Fibroblast of skin of abdomen (primary cell): ENCODE measurements around the gene CTSS.
"Not testable (repeated sequence)": the region's sequence is repeated elsewhere in the genome, so short reads cannot be mapped to it uniquely, and the experiment has no call there.

ENCODE experiments used
- DNase-seq: peaks from one replicate; pipeline ENCODE4 v3.0.0-alpha.2; 2013

CTSS gene

GRCh38 chr1:150775276-150775675 lies 9.7 kb upstream of the CTSS start:
- no peak for DNase-seq

- DNase-seq: no peak
These were observed 6.7 kb upstream of the CTSS start for GRCh38 chr1:150772326-150772725.

- DNase-seq: not testable (repeated sequence)
These were observed 2.1 kb upstream of the CTSS start for GRCh38 chr1:150767704-150768103.

- DNase-seq: not testable (repeated sequence)
These were observed 361 bp upstream of the CTSS start for GRCh38 chr1:150765977-150766301.

- peak; percentile 86 for DNase-seq
These were observed 919 bp downstream of the CTSS start for GRCh38 chr1:150764617-150765101.

- DNase-seq: no peak
These were observed 2.6 kb downstream of the CTSS start for GRCh38 chr1:150763018-150763417.

- no peak for DNase-seq
These were observed 3.0 kb downstream of the CTSS start for GRCh38 chr1:150762552-150762951.

GRCh38 chr1:150761801-150762200 lies 3.8 kb downstream of the CTSS start:
- no peak for DNase-seq

- DNase-seq: no peak
These were observed 5.6 kb downstream of the CTSS start for GRCh38 chr1:150760013-150760412.

GRCh38 chr1:150753416-150753815 lies 12.2 kb downstream of the CTSS start:
- DNase-seq: no peak

- no peak for DNase-seq
These were observed 14.1 kb downstream of the CTSS start for GRCh38 chr1:150751443-150751842.

- no peak for DNase-seq
These were observed 15.8 kb downstream of the CTSS start for GRCh38 chr1:150749720-150750311.

- no peak for DNase-seq
These were observed 16.5 kb downstream of the CTSS start for GRCh38 chr1:150748878-150749719.

- no peak for DNase-seq
These were observed 35.4 kb downstream of the CTSS start for GRCh38 chr1:150730130-150730721.

- DNase-seq: no peak
These were observed 41.2 kb downstream of the CTSS start for GRCh38 chr1:150724336-150724735.

- no peak for DNase-seq
These were observed 44.9 kb downstream of the CTSS start, which contains the start of gene HORMAD1 for GRCh38 chr1:150720703-150721102. HORMAD1 (minus strand) TSS chr1:150720895; CDS start chr1:150719505, 1,390 bp downstream.

- DNase-seq: no peak
These were observed 45.5 kb downstream of the CTSS start for GRCh38 chr1:150720098-150720497.

GRCh38 chr1:150718225-150718891 lies 47.2 kb downstream of the CTSS start:
- DNase-seq: no peak

- not testable (repeated sequence) for DNase-seq
These were observed 56.5 kb downstream of the CTSS start for GRCh38 chr1:150709031-150709430.

GRCh38 chr1:150708595-150708994 lies 57.0 kb downstream of the CTSS start:
- no peak for DNase-seq

GRCh38 chr1:150706091-150706490 lies 59.5 kb downstream of the CTSS start:
- no peak for DNase-seq

GRCh38 chr1:150703427-150703826 lies 62.2 kb downstream of the CTSS start:
- DNase-seq: no peak
